HEK293T (cell line): ENCODE results near the gene TMC3.

ENCODE experiments used
- ARNT ChIP-seq: fragments of 450-650 bp; IDR thresholded peaks from 2 replicates; pipeline ENCODE4 v1.6.1; 2017; ENCODE audit warnings: mild to moderate bottlenecking
- BHLHE40 ChIP-seq: fragments of 450-650 bp; IDR thresholded peaks from 2 replicates; pipeline ENCODE4 v1.6.1; 2016; ENCODE audit warnings: mild to moderate bottlenecking, moderate library complexity, borderline replicate concordance
- ELF4 ChIP-seq: fragments of 450-650 bp; IDR thresholded peaks from 2 replicates; pipeline ENCODE4 v1.6.1; 2017; ENCODE audit warnings: antibody characterized with exemption
- FOXM1 ChIP-seq: fragments of 450-650 bp; IDR thresholded peaks from 2 replicates; pipeline ENCODE4 v1.6.1; 2017; ENCODE audit warnings: mild to moderate bottlenecking, borderline replicate concordance
- NFRKB ChIP-seq: fragments of 450-650 bp; IDR thresholded peaks from 2 replicates; pipeline ENCODE4 v1.6.1; 2016; ENCODE audit warnings: mild to moderate bottlenecking, moderate library complexity
- TARDBP ChIP-seq: fragments of 450-650 bp; IDR thresholded peaks from 2 replicates; pipeline ENCODE4 v1.6.1; 2016
- ZNF384 ChIP-seq: fragments of 450-650 bp; IDR thresholded peaks from 2 replicates; pipeline ENCODE4 v1.6.1; 2016
- TF ChIP-seq, protein P1 (sequence below): fragments of 450-650 bp; IDR thresholded peaks from 2 replicates; pipeline ENCODE4 v1.6.1; 2016

DNA sequence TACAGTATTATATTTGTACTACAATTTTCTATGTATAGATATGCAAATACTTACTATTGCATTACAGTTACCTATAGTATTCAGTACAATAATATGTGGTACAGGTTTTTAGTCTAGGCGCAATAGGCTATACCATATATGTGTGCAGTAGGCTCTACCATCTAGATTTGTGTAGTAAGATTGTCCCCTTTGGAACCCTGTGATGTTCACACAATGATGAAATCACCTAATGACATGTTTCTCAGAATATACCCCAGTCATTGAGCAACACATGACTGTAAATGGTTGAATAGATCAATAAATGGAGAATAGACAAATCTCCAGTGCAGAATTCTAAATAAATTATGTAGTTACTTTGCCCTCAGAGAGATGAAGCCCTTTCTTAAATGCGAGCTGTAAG is 17.6 kb upstream of the TMC3 start:
- no peak for TF ChIP-seq FOXM1
- TF ChIP-seq TARDBP, result no peak
- no peak for TF ChIP-seq ELF4
- TF ChIP-seq NFRKB, result no peak
- no peak for TF ChIP-seq BHLHE40
- TF ChIP-seq ZNF384, result no peak
- TF ChIP-seq ARNT, result no peak
- TF ChIP-seq, protein P1, sequence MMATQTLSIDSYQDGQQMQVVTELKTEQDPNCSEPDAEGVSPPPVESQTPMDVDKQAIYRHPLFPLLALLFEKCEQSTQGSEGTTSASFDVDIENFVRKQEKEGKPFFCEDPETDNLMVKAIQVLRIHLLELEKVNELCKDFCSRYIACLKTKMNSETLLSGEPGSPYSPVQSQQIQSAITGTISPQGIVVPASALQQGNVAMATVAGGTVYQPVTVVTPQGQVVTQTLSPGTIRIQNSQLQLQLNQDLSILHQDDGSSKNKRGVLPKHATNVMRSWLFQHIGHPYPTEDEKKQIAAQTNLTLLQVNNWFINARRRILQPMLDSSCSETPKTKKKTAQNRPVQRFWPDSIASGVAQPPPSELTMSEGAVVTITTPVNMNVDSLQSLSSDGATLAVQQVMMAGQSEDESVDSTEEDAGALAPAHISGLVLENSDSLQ, result no peak
